ENCODE results near the gene FGF14.

GRCh38 chr13:101773062-101773461 lies 628.8 kb downstream of the FGF14 start:
- TF ChIP-seq, protein P1, sequence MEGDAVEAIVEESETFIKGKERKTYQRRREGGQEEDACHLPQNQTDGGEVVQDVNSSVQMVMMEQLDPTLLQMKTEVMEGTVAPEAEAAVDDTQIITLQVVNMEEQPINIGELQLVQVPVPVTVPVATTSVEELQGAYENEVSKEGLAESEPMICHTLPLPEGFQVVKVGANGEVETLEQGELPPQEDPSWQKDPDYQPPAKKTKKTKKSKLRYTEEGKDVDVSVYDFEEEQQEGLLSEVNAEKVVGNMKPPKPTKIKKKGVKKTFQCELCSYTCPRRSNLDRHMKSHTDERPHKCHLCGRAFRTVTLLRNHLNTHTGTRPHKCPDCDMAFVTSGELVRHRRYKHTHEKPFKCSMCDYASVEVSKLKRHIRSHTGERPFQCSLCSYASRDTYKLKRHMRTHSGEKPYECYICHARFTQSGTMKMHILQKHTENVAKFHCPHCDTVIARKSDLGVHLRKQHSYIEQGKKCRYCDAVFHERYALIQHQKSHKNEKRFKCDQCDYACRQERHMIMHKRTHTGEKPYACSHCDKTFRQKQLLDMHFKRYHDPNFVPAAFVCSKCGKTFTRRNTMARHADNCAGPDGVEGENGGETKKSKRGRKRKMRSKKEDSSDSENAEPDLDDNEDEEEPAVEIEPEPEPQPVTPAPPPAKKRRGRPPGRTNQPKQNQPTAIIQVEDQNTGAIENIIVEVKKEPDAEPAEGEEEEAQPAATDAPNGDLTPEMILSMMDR (conservative IDR thresholded peaks at IDR 0.05): no peak
- TF ChIP-seq ZFX (IDR thresholded peaks at IDR 0.05): no peak

All from C4-2B (cell line).